ENCODE measurements around the gene COL26A1.
"Not testable (repeated sequence)": the region's sequence is repeated elsewhere in the genome, so short reads cannot be mapped to it uniquely, and the experiment has no call there.

The COL26A1 gene

GRCh38 chr7:101401390-101402080 is 38.9 kb downstream of the COL26A1 start:
- DNase-seq (ENCODE audit: low read depth in 1 of 2, low spot score in 1 of 2), result no peak

DNA sequence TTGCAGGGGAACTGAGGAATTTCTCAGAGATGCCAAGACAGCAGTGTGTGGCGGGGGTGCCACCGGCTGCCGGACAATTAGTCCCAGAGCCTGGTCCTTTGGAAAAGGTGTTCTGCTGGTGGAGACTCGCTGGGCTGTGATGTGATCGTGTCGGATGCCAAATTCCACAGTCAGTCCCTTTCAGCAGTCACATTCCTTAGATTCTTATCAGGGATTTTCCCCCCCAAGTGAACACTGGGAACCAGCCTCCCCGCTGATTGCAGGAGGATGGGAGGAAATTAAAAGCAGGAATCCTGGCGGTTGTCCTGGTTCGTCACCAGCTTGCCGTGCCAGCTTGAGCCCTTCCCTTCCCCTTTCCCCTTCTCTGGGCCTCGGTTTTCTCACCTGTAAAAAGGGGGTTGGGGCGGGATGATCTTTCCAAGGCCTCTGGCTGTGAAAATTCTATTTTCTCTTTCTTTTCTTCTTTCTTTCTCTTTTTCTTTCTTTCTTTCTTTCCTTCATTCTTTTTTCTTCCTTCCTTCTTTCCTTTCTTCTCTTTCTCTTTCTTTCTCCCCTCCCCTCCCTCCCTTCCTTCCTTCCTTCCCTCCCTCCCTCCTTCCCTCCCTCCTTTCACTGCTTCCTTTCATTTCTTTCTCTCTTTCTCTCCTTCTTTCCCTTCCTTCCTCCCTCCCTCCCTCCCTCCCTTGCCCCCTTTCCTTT is 39.6 kb downstream of the COL26A1 start:
- no peak for DNase-seq (ENCODE audit: low read depth in 1 of 2, low spot score in 1 of 2)

- no peak for DNase-seq (ENCODE audit: low read depth in 1 of 2, low spot score in 1 of 2)
These were observed 40.2 kb downstream of the COL26A1 start for GRCh38 chr7:101402835-101403234.

DNA sequence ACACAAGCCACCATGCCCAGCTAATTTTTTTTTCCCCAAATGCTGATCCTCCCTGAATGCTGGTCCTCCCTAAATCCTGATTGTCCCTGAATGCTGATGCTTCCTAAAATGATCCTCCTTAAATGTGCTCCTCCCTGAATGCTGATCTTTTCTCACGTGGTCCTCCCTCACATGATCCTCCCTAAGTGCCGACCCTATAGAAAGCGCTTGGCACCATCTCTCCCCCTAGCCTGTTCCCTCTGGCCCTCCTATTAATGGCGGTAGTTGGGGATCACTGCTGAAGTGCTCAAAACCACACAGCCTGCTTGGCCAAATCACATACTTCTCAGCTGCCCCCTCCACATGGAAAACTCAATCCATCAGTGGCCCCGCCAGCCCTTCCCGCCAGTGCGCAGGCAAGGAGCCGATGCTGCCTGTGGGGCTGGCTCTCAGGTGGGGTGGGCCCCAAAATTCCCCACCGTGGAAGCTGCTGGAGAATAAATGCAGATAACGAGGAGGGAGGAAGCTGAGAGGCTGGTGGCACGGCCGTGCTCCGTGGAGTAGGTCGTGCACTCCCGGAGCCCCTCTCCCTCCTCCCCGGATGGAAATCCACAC is 42.9 kb downstream of the COL26A1 start:
- DNase-seq (ENCODE audit: low read depth in 1 of 2, low spot score in 1 of 2), result no peak

- no peak for DNase-seq (ENCODE audit: low read depth in 1 of 2, low spot score in 1 of 2)
These were observed 48.2 kb downstream of the COL26A1 start for GRCh38 chr7:101410743-101411507.

DNA sequence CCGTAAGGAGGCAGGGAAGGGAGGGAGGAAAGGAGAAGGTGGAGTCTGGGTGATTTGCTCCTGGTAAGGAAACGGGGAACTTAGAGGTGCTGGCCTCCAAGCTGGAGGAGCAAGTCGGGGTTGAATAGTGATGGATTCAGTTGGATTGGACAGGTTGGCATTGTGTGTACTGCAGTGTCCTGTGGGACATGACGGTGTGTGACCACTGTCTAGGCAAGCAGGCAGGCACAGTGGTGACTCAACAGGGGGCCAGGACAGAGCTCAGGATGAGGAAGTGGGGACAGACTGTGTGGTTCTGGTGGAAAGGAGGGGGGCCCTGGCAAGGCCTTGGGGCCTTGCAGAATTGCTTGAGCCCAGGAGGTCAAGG is 48.8 kb downstream of the COL26A1 start:
- no peak for DNase-seq (ENCODE audit: low read depth in 1 of 2, low spot score in 1 of 2)

DNA sequence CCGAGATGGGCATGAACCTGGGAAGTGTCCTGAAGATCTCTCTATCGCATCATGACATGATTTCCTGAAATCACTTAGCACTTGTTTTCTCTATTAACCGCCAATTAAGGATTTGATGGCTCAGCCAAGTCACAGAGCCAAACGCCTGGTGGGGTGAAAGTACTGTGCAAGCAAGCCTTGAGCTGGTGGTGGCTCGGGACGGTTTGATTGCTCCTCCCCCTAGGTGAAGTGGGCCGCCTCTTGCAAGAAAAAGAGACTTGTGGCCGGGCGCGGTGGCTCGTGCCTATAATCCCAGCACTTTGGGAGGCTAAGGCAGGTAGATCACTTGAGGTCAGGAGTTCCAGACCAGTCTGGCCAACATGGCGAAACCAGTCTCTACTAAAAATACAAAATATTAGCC is 50.3 kb downstream of the COL26A1 start:
- DNase-seq (ENCODE audit: low read depth in 1 of 2, low spot score in 1 of 2), result no peak

DNA sequence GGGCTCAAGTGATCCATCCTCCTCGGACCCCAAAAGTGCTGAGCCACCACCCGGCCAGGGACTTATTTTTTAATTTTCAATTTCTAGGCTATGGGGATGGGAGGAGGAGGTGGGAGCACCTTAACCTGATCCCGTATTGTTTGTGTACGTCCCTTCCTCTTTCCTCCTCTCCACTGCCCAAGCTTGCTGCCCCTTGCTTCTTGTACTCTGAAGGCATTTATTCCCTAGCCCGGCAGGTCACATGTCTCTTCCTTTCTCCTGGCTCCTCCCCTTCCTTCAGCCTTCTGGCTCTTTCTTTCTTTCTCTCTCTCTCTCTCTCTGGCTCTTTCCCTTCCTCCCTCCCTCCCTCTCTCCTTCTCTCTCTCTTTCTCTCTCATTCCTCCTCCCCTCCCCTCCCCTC is 56.0 kb downstream of the COL26A1 start:
- no peak for DNase-seq (ENCODE audit: low read depth in 1 of 2, low spot score in 1 of 2)

DNA sequence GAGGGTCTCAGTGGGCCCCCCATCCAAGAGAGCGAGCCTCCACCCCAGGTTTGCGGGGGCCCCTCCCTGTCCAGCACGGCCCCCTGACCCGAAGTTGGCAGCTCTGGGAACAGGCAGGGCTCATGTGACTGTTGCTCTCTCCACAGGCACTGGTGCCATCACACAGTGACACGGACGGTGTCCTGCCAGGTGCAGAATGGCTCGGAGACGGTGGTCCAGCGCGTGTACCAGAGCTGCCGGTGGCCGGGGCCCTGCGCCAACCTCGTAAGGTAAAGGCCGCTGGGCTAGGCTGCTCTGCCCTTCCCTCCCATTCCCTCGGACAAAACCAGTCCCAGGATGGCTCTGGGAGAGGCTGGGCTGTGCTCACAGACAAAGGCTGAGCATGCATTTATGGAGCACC is 57.2 kb downstream of the COL26A1 start:
- DNase-seq (ENCODE audit: low read depth in 1 of 2, low spot score in 1 of 2), result no peak

- DNase-seq (ENCODE audit: low read depth in 1 of 2, low spot score in 1 of 2), result no peak
These were observed 57.8 kb downstream of the COL26A1 start for GRCh38 chr7:101420436-101420835.

- DNase-seq (ENCODE audit: low read depth in 1 of 2, low spot score in 1 of 2), result no peak
These were observed 59.9 kb downstream of the COL26A1 start for GRCh38 chr7:101422356-101423195.

DNA sequence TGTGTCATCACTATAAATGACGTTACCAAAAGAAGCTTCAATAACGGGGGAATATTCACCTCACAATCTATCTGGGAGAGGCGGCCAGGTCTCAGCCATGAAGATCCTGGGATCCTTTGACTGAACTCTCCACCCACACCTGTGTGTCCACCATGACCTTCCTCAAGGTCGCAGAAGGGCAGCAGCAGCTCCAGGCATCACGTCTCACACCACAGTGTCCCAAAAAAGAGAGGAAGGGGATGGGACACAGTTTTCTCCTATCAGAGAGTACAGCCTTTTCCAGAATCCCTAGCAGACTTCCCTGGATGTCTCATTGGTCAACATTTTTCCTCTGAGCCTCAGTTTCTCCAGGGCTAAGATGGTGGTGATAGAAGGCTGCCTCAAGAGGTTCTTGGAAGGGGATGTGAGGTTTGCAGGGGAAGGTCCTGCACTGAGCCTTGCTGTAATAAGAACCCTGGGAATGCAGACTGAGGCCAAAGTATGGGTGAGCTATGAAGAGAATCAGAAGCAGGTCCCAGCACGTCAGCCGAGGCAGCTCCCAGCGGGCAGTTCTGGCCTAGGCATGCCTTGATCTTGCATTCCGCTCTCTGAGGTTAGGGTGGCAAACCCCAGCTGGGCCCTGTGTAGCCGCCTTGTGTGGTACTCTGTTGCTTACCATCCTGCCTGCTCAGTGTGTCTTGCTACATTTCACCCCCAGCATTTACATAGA is 63.8 kb downstream of the COL26A1 start:
- no peak for DNase-seq (ENCODE audit: low read depth in 1 of 2, low spot score in 1 of 2)

DNA sequence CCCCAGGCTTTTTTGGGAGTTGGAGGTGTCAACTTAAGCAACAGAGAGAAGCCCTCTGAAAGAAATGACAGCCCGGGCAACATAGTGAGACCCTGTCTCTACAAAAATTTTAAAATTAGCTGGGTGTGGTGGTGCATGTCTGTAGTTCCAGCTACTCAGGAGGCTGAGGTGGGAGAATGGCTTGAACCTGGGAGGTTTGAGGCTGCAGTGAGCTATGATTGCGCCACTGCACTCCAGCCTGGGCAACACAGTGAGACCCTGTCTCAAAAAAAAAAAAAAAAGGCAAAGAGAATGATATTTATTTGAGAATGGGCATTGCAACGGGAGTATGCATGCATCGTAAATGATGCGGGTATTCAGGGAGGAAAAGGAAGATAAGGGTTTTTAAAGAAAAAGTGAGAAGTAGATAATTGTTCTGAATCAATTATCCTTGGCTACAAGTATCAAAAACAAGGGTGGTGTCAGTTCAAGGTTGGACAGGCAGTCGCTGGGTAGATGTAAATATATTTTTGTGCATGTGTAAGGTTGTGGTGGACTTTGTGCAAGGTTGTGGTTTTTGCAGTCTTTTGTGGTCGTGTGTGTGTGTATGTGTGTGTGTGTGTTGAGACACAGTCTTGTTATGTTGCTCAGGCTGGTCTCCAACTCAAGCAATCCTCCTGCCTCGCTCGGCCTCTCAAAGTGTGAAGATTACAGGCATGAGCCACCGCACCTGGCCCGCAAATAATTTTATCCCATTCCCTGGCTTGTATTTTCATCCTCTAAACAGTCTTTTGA is 65.6 kb downstream of the COL26A1 start:
- DNase-seq (ENCODE audit: low read depth in 1 of 2, low spot score in 1 of 2), result no peak

DNA sequence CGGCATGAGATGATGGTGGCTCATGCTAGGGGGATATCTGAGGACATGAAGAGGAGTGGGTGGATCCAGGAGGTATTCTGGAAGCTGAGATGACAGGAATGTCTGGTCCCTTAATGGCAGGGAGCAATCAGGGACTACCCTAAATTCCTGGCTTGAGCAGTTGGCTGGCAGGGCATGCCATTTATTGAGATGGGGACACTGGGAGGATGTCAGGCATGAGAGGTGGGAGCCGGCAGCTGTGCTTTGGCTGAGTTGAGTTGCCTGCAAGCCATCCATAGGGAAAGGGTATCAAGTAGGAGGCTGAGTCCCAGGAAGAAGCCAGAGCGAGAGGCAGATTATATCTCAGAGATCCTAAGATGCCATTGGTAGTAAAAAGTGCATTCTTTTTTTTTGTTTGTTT is 69.6 kb downstream of the COL26A1 start:
- no peak for DNase-seq (ENCODE audit: low read depth in 1 of 2, low spot score in 1 of 2)

GRCh38 chr7:101433688-101434087 is 71.0 kb downstream of the COL26A1 start:
- no peak for DNase-seq (ENCODE audit: low read depth in 1 of 2, low spot score in 1 of 2)

DNA sequence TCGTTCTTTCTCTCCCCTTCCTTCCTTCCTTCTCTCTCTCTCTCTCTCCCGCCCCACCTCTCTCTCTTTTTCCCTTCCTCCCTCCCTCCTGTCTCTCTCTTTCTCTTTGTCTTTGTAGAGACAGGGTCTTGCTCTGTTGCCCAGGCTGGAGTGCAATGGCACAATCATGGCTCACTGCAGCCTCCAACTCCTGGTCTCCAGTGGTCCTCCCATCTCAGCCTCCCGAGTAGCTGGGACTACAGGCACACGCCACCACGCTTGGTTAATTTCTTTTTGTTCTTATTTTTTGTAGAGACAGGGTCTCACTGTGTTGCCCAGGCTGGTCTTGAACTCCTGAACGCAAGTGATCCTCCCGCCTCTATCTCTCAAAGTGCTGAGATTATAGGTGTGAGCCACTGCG is 71.5 kb downstream of the COL26A1 start:
- DNase-seq (ENCODE audit: low read depth in 1 of 2, low spot score in 1 of 2), result not testable (repeated sequence)

DNA sequence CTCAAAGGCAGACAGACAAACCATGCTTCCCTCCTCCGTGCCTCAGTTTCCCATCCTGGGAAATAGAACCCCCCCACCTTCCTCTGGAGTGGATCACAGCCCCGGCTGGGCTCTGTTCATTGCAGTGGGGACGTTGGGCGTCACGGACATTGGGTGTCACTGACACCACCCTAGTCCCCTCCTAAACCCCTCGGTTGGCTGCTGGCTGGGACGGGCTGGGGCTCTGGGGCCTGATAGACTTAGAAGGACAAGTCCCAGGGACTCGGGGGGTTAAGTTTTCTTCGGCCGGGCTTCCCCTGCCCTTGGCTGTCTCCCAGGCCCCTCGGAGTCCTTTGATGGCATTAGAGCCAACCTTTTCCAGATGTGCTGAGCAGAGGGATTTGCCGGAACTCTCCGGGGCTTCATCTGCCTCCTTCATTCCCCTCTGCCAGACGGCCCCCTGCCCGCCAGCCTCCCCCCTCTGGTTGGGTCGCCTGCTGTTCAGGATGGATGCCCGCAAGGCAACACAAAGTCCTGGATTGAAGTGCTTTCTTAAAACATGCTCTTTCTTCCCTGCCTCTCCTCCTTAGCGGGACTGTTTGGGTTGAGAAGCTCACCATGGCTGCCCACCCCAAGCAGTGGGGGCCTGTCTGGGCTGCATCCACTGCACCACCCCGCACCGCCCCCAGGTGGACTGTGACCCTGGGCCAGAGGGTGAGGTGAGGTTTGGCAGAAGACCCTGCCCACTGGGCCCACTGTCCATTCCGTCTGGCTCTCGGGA is 73.0 kb downstream of the COL26A1 start:
- no peak for DNase-seq (ENCODE audit: low read depth in 1 of 2, low spot score in 1 of 2)

DNA sequence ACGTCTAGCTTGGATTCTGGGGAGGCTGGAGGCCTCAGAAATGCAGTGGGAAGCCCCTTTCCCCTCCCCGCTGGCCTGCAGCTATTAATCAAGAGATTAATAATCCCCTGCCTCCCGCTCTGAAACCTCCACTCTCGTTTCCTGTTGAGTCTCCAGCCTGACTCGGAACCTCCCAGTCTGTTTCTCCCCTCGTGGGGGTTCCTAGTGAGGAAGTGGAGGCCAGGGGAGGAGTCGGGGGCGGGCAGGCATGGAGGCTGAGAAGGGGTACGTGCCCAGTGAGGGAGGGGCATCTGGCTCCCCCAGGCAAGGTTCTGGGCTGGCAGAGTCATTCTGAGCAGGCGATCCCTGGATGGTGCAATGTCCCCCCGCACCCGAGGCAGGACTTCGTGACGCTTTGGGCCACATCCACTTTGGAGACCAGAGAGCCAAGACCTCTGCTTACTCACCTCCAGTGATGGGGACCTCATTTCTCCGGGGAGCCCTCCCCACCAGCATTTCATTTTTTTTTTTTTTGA is 73.6 kb downstream of the COL26A1 start:
- no peak for DNase-seq (ENCODE audit: low read depth in 1 of 2, low spot score in 1 of 2)

Data from activated T-helper 1 cell treated with anti-CD3 and anti-CD28 coated beads, Interleukin-2, amount 50 U/mL, for 16 hours (primary cell).